ENCODE measurements around the gene ZNF683.

The ZNF683 gene

GRCh38 chr1:26321315-26322041 is 51.1 kb downstream of the ZNF683 start:
- peaks cover 2% of the 10 kb centered on the region for H3K4me1 ChIP-seq (ENCODE audit: control insufficient read depth, insufficient read depth, low read length)
- peak overlapping the region; percentile 54 for H3K4me3 ChIP-seq (ENCODE audit: low read length)
- no peaks in the 10 kb centered on the region for H3K36me3 ChIP-seq (ENCODE audit: control insufficient read depth, insufficient read depth, low read length)
- H3K27me3 ChIP-seq (ENCODE audit: control insufficient read depth, insufficient read depth, low read length): peaks cover 10% of the 10 kb centered on the region
- no peak overlapping the region for H3K9ac ChIP-seq (ENCODE audit: low read length)
- no peak overlapping the region for H3K27ac ChIP-seq (ENCODE audit: low read depth, low read length)

DNA sequence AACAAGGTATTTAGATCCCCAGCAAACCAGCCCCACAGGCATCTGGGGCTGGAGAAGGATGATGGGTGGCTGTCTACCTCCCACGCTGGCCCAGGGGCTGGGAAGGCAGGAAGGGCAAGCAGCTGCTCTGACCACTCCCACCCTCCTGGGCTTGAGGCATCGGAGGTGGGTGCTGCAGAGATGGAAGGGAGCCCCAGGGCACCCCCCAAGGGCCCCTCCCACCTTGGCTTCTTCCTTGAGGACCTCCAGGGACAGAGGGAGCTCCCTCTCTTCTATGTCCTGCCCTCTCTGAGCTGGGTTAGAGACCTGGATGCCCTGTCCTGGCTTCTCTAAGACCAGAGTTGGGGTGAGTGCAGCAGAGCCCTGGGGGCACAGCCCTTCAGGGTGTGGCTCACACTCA is 51.7 kb downstream of the ZNF683 start:
- Histone ChIP-seq H3K4me1 (ENCODE audit: control insufficient read depth, insufficient read depth, low read length) (peaks cover 2% of the 10 kb centered on the region), H3K9ac (ENCODE audit: low read length) (no peak overlapping the region), H3K36me3 (ENCODE audit: control insufficient read depth, insufficient read depth, low read length) (no peaks in the 10 kb centered on the region), H3K4me3 (ENCODE audit: low read length) (peak overlapping the region; percentile 54), H3K27ac (ENCODE audit: low read depth, low read length) (no peak overlapping the region), H3K27me3 (ENCODE audit: control insufficient read depth, insufficient read depth, low read length) (peaks cover 10% of the 10 kb centered on the region)

DNA sequence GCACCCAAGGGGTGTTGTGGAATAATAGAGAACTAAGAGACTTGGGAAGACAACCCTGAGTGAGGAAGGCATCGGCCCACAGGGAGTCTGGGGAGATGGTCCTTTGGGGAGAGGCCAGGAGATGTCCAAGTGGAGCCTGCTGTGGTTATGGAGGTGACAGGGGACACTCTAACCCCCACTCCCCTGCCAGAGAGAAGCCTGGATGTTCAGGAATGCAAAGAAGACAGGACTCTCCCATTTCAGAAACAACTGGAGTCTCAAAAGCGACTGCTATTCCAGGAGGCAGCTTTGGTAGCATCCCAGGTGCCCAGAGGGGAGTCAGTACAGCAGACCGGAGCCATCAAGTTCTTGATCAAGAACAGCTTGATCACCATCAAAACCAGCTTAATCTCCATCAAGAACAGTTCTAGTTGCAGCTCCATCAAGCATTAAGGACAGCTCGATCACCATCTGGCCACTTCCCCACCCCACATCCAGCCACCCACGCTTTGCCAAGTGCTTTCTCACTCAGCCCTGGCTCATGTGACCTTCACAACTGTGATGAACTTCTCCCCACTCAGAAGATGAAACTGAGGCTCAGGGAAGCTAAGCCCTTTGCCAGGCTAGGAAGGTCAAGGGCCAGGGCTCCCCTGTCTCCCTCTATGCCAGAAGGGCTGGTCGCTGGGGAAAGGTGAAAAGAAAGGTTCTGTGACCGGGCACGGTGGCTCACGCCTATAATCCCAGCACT is 54.0 kb downstream of the ZNF683 start:
- Histone ChIP-seq H3K9ac (ENCODE audit: low read length) (no peak overlapping the region), H3K36me3 (ENCODE audit: control insufficient read depth, insufficient read depth, low read length) (no peaks in the 10 kb centered on the region), H3K27ac (ENCODE audit: low read depth, low read length) (no peak overlapping the region), H3K27me3 (ENCODE audit: control insufficient read depth, insufficient read depth, low read length) (peaks cover 10% of the 10 kb centered on the region), H3K4me1 (ENCODE audit: control insufficient read depth, insufficient read depth, low read length) (peaks cover 2% of the 10 kb centered on the region), H3K4me3 (ENCODE audit: low read length) (peak overlapping the region; percentile 55)

GRCh38 chr1:26317612-26318337 is 54.8 kb downstream of the ZNF683 start, which contains the start of gene CD52:
CD52 (plus strand) TSS chr1:26317958; CDS start chr1:26318018, 60 bp downstream.
- H3K27ac ChIP-seq (ENCODE audit: low read depth, low read length): no peak within 1 kb of the TSS
- no peak within 1 kb of the TSS for H3K9ac ChIP-seq (ENCODE audit: low read length)
- peak within 1 kb of the TSS; percentile 55 for H3K4me3 ChIP-seq (ENCODE audit: low read length)
- no peaks in the 10 kb centered on the region for H3K36me3 ChIP-seq (ENCODE audit: control insufficient read depth, insufficient read depth, low read length)
- H3K4me1 ChIP-seq (ENCODE audit: control insufficient read depth, insufficient read depth, low read length): peaks cover 2% of the 10 kb centered on the region
- H3K27me3 ChIP-seq (ENCODE audit: control insufficient read depth, insufficient read depth, low read length): peaks cover 10% of the 10 kb centered on the region

- no peaks in the 10 kb centered on the region for H3K36me3 ChIP-seq (ENCODE audit: control insufficient read depth, insufficient read depth, low read length)
- no peak overlapping the region for H3K4me3 ChIP-seq (ENCODE audit: low read length)
- H3K4me1 ChIP-seq (ENCODE audit: control insufficient read depth, insufficient read depth, low read length): peaks cover 2% of the 10 kb centered on the region
- no peak overlapping the region for H3K9ac ChIP-seq (ENCODE audit: low read length)
- H3K27me3 ChIP-seq (ENCODE audit: control insufficient read depth, insufficient read depth, low read length): peaks cover 10% of the 10 kb centered on the region
- no peak overlapping the region for H3K27ac ChIP-seq (ENCODE audit: low read depth, low read length)
Measured at GRCh38 chr1:26317146-26317545, 55.4 kb downstream of the ZNF683 start.

DNA sequence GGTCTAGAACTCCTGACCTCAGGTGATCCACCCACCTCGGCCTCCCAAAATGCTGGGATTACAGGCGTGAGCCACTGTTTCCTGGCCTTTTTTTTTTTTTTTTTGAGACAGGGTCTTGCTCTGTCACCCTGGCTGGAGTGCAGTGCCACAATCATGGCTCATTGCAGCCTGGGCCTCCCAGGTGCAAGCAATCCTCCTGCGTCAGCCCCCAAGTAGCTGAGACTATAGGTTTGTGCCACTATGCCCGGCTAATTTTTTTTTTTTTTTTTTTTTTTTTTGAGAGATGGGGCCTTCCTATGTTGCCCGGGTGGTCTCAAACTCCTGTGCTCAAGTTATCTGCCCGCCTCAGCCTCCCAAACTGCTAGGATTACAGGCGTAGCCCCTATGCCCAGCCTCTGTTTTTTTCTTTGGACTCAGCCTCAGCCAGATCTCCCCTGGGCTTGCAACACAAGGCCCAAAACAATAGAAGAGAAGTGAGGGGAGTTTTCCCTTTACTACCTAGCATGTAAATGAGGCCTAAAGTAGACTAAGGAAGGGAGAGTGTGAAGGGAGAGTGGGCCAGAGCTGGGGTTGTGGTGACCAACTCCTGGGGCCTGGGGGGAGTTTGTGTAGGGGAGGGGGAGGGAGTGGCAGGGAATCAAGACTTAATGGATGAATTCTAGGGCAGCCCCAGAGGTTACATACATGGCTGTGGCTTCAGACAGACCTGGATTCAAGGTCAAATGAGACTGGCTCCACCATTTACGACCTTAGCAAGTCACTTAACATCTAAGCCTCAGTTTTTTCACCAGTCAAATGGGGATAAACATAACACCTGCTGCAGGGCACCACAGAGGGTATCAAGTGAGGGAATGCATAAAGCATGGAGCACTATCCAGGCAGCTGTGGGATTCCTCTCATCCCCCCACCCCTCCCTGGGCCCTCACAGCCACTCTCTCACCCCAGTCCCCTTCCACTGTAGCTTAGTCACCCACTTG is 56.4 kb downstream of the ZNF683 start:
- peaks cover 10% of the 10 kb centered on the region for H3K27me3 ChIP-seq (ENCODE audit: control insufficient read depth, insufficient read depth, low read length)
- no peak overlapping the region for H3K9ac ChIP-seq (ENCODE audit: low read length)
- no peaks in the 10 kb centered on the region for H3K4me1 ChIP-seq (ENCODE audit: control insufficient read depth, insufficient read depth, low read length)
- H3K4me3 ChIP-seq (ENCODE audit: low read length): no peak overlapping the region
- H3K36me3 ChIP-seq (ENCODE audit: control insufficient read depth, insufficient read depth, low read length): no peaks in the 10 kb centered on the region
- no peak overlapping the region for H3K27ac ChIP-seq (ENCODE audit: low read depth, low read length)

DNA sequence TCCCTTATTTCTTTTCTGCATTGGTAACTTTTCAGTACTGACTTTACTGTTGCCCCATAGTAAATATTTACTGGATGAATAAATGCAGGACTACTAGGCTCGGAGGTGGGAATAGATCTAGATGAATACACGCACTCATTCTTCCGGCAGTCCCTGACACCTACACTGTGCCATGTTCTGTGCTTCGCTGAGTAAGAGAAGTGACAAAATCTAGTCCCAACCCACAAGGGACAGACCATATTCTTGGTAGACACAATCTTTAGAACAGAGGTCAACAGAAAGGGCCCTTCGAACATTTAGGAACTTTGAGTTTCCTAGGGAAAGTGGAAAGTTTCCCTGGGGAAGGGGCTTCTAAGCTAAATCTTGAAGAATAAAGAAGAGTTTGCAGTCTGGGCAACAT is 58.0 kb downstream of the ZNF683 start:
- Histone ChIP-seq H3K27me3 (ENCODE audit: control insufficient read depth, insufficient read depth, low read length) (no peaks in the 10 kb centered on the region), H3K36me3 (ENCODE audit: control insufficient read depth, insufficient read depth, low read length) (no peaks in the 10 kb centered on the region), H3K27ac (ENCODE audit: low read depth, low read length) (no peak overlapping the region), H3K4me1 (ENCODE audit: control insufficient read depth, insufficient read depth, low read length) (no peaks in the 10 kb centered on the region), H3K4me3 (ENCODE audit: low read length) (no peak overlapping the region), H3K9ac (ENCODE audit: low read length) (no peak overlapping the region)
